Right cardiac atrium (tissue), 5 donors: ENCODE measurements around the gene FMNL3. TPM values are rescaled to one million over a fixed set of nuclear protein-coding genes. Genes with fewer than 3 reads are reported as not detected.

Experiments
- ATAC-seq, 2 donors: fragments of 200-7000 bp; cut with Tn5 transposase; one replicate each; pipeline versions ENCODE4 v1.8.0 to v1.9.1; 2020; ENCODE audit warnings: moderate library complexity in 2 of 2, mild to moderate bottlenecking in 1 of 2
- DNase-seq, 3 donors: peaks; one replicate each; pipeline ENCODE4 v3.0.0-alpha.2; 2020
- H3K27ac ChIP-seq: one replicate; pipeline ENCODE4 v1.5.1; 2013; ENCODE audit warnings: mild to moderate bottlenecking, low read length, control low read depth, moderate library complexity
- H3K27me3 ChIP-seq: one replicate; pipeline ENCODE4 v1.6.1; 2013; ENCODE audit not compliant: control insufficient read depth, insufficient read depth
- H3K4me1 ChIP-seq: one replicate; pipeline ENCODE4 v1.6.1; 2013; ENCODE audit warnings: low read length; ENCODE audit not compliant: control insufficient read depth, insufficient read depth
- H3K4me3 ChIP-seq: one replicate; pipeline ENCODE4 v1.5.1; 2013; ENCODE audit warnings: low read length, control low read depth
- H3K9me3 ChIP-seq: one replicate; pipeline ENCODE4 v1.6.1; 2013; ENCODE audit warnings: low read length; ENCODE audit not compliant: control insufficient read depth
- WGBS: extraction: QIAGEN DNeasy Blood & Tissue Kit; methylation state at CpG from one replicate; pipeline ENCODE4 v1.1.7; 2013; 5-methylcytosine and 5-hydroxymethylcytosine counted together
- intact Hi-C, 4 donors: fragments of 100-400 bp; cut with DNase I; formaldehyde crosslinking; loops; one replicate each; pipeline versions ENCODE4 v1.11.0 to v1.14.0; 2022 to 2023
- polyA plus RNA-seq: library from polyadenylated mRNA; stranded (reverse); fragments of 200-250 nt; gene quantifications from one replicate; pipeline ENCODE4 v1.2.3, GENCODE V29; 2013
- total RNA-seq, 4 donors: library from RNA; stranded (reverse); fragmentation: NEBNext Ultra II Directional; extraction: Animal tissue kit (Norgen Biotek cat#: 25700); gene quantifications; one replicate each; pipeline ENCODE4 v1.2.1, GENCODE V29; 2021
- donor health status: healthy with polysubstance abuse.
- donor health status: DM: no; HTN: yes; CAD: no.
- donor health status: DM: no; HTN: no; CAD: no.
- donor health status: DM: no; HTN: yes; CAD: no; lungs with severe emphysema.
- donor health status: DM: yes; HTN: yes; CAD: no.

FMNL3 gene
- total and polyA plus RNA-seq, 5 donors: 7.0 to 19.0 (median 11.8) TPM

- peak; percentile 86 to 93 for ATAC-seq
- 8% methylated on average over 5 of the region's 5 CpGs for WGBS
- Histone ChIP-seq H3K4me3 (no peak overlapping the region), H3K4me1 (peaks cover 32% of the 10 kb centered on the region), H3K9me3 (no peaks in the 10 kb centered on the region), H3K27ac (peak overlapping the region; percentile 72), H3K27me3 (no peaks in the 10 kb centered on the region)
- DNase-seq: peak; percentile 80 to 88 (median 86)
- intact Hi-C loops: no loop called here
These were observed 44.0 kb downstream of the FMNL3 start for GRCh38 chr12:49662998-49663843.

- peaks cover 29% of the 10 kb centered on the region for H3K4me1 ChIP-seq
- H3K9me3 ChIP-seq: no peaks in the 10 kb centered on the region
- no peak overlapping the region for H3K4me3 ChIP-seq
- no peaks in the 10 kb centered on the region for H3K27me3 ChIP-seq
- no peak for ATAC-seq
- peak overlapping the region; percentile 54 for H3K27ac ChIP-seq
- WGBS: 77% methylated on average over 3 of the region's 3 CpGs
- intact Hi-C loops: no loop called here
- DNase-seq: no peak
These were observed 45.5 kb downstream of the FMNL3 start for GRCh38 chr12:49661746-49662145.

- 81% methylated on average over 3 of the region's 3 CpGs for WGBS
- intact Hi-C loops: no loop called here
- no peaks in the 10 kb centered on the region for H3K9me3 ChIP-seq
- no peak overlapping the region for H3K27ac ChIP-seq
- DNase-seq: no peak
- no peaks in the 10 kb centered on the region for H3K27me3 ChIP-seq
- H3K4me3 ChIP-seq: no peak overlapping the region
- peaks cover 29% of the 10 kb centered on the region for H3K4me1 ChIP-seq
- ATAC-seq: no peak
These were observed 46.0 kb downstream of the FMNL3 start for GRCh38 chr12:49661191-49661590.

- intact Hi-C loops: loop anchor here in 1 of 4 donors (10.0 kb wide), 1 partner anchor 185 kb away; the partner anchor contains the start of gene BCDIN3D
These were observed 47.5 kb downstream of the FMNL3 start for GRCh38 chr12:49659753-49660152.

GRCh38 chr12:49658276-49658675 is 48.9 kb downstream of the FMNL3 start:
- DNase-seq (peak in 1 of 3 donors; percentile 19), ATAC-seq (no peak)
- intact Hi-C loops: loop anchor here in 1 of 4 donors (10.0 kb wide), 1 partner anchor 187 kb away; the partner anchor contains the start of gene BCDIN3D
- WGBS: 95% methylated on average over 13 of the region's 13 CpGs
- Histone ChIP-seq H3K4me3 (no peak overlapping the region), H3K4me1 (peaks cover 20% of the 10 kb centered on the region), H3K27me3 (no peaks in the 10 kb centered on the region), H3K27ac (no peak overlapping the region), H3K9me3 (no peaks in the 10 kb centered on the region)

More at GRCh38 chr12:49659753-49660152, 47.5 kb downstream of the FMNL3 start:
- WGBS: 58% methylated on average over 1 of the region's 1 CpG
- peaks cover 28% of the 10 kb centered on the region for H3K4me1 ChIP-seq
- no peak for ATAC-seq
- no peak overlapping the region for H3K4me3 ChIP-seq
- DNase-seq: no peak
- no peaks in the 10 kb centered on the region for H3K27me3 ChIP-seq
- no peak overlapping the region for H3K27ac ChIP-seq
- H3K9me3 ChIP-seq: no peaks in the 10 kb centered on the region

GRCh38 chr12:49655595-49656236 is 51.5 kb downstream of the FMNL3 start:
- Histone ChIP-seq H3K27me3 (no peaks in the 10 kb centered on the region), H3K4me1 (peaks cover 2% of the 10 kb centered on the region), H3K27ac (peak overlapping the region; percentile 67), H3K4me3 (no peak overlapping the region), H3K9me3 (no peaks in the 10 kb centered on the region)
- 63% methylated on average over 2 of the region's 2 CpGs for WGBS
- peak in 1 of 2 donors; percentile 65 for ATAC-seq
- intact Hi-C loops: loop anchor here in 1 of 4 donors (10.0 kb wide), 1 partner anchor 189 kb away; the partner anchor contains the start of gene BCDIN3D
- DNase-seq: no peak

GRCh38 chr12:49654715-49655114 is 52.5 kb downstream of the FMNL3 start:
- Histone ChIP-seq H3K4me3 (no peak overlapping the region), H3K4me1 (peaks cover 2% of the 10 kb centered on the region), H3K27ac (no peak overlapping the region), H3K9me3 (no peaks in the 10 kb centered on the region), H3K27me3 (no peaks in the 10 kb centered on the region)
- intact Hi-C loops: loop anchor here in 1 of 4 donors (10.0 kb wide), 1 partner anchor 190 kb away; the partner anchor contains the start of gene BCDIN3D
- DNase-seq (peak in 1 of 3 donors; percentile 22), ATAC-seq (no peak)
- 72% methylated on average over 5 of the region's 5 CpGs for WGBS

GRCh38 chr12:49652921-49653520 is 54.2 kb downstream of the FMNL3 start:
- Histone ChIP-seq H3K9me3 (no peaks in the 10 kb centered on the region), H3K4me1 (peaks cover 5% of the 10 kb centered on the region), H3K4me3 (no peak overlapping the region), H3K27me3 (no peaks in the 10 kb centered on the region), H3K27ac (no peak overlapping the region)
- intact Hi-C loops: loop anchor here in 1 of 4 donors (10.0 kb wide), 1 partner anchor 192 kb away; the partner anchor contains the start of gene BCDIN3D
- no peak for DNase-seq
- WGBS: 95% methylated on average over 4 of the region's 4 CpGs
- no peak for ATAC-seq

GRCh38 chr12:49651855-49652254 is 55.4 kb downstream of the FMNL3 start:
- H3K27me3 ChIP-seq: no peaks in the 10 kb centered on the region
- H3K27ac ChIP-seq: no peak overlapping the region
- no peak overlapping the region for H3K4me3 ChIP-seq
- H3K9me3 ChIP-seq: no peaks in the 10 kb centered on the region
- ATAC-seq (no peak), DNase-seq (no peak)
- WGBS: 77% methylated on average over 8 of the region's 8 CpGs
- peaks cover 5% of the 10 kb centered on the region for H3K4me1 ChIP-seq
- intact Hi-C loops: loop anchor here in 1 of 4 donors (10.0 kb wide), 1 partner anchor 193 kb away; the partner anchor contains the start of gene BCDIN3D

GRCh38 chr12:49649892-49650291 is 57.3 kb downstream of the FMNL3 start:
- Histone ChIP-seq H3K27ac (no peak overlapping the region), H3K4me3 (no peak overlapping the region), H3K9me3 (no peaks in the 10 kb centered on the region), H3K4me1 (peaks cover 5% of the 10 kb centered on the region), H3K27me3 (no peaks in the 10 kb centered on the region)
- intact Hi-C loops: loop anchor here in 1 of 4 donors (10.0 kb wide), 1 partner anchor 195 kb away; the partner anchor contains the start of gene BCDIN3D
- DNase-seq (no peak), ATAC-seq (no peak)
- 83% methylated on average over 5 of the region's 5 CpGs for WGBS
